ENCODE measurements around the gene MYL1.

GRCh38 chr2:210250622-210251021, 64.4 kb downstream of the MYL1 start:
- TF ChIP-seq, protein P1, sequence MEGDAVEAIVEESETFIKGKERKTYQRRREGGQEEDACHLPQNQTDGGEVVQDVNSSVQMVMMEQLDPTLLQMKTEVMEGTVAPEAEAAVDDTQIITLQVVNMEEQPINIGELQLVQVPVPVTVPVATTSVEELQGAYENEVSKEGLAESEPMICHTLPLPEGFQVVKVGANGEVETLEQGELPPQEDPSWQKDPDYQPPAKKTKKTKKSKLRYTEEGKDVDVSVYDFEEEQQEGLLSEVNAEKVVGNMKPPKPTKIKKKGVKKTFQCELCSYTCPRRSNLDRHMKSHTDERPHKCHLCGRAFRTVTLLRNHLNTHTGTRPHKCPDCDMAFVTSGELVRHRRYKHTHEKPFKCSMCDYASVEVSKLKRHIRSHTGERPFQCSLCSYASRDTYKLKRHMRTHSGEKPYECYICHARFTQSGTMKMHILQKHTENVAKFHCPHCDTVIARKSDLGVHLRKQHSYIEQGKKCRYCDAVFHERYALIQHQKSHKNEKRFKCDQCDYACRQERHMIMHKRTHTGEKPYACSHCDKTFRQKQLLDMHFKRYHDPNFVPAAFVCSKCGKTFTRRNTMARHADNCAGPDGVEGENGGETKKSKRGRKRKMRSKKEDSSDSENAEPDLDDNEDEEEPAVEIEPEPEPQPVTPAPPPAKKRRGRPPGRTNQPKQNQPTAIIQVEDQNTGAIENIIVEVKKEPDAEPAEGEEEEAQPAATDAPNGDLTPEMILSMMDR (IDR thresholded peaks at IDR 0.05) = no peak
- no peak for TF ChIP-seq POLR2A (IDR thresholded peaks at IDR 0.05)
